GM19463 (cell line): Measurements from ENCODE around the gene RAB29.

Source experiments
- ATAC-seq: cut with Tn5 transposase; IDR thresholded peaks from one replicate; pipeline ENCODE4 v1.9.1; 2021; ENCODE audit warnings: mild to moderate bottlenecking, moderate library complexity; ENCODE audit not compliant: unreplicated experiment

RAB29 gene

GRCh38 chr1:205766038-205766437, 9.2 kb downstream of the RAB29 start:
- no peak for ATAC-seq

GRCh38 chr1:205764578-205764977, 10.7 kb downstream of the RAB29 start:
- ATAC-seq, result no peak

GRCh38 chr1:205763980-205764379, 11.3 kb downstream of the RAB29 start:
- ATAC-seq, result no peak

GRCh38 chr1:205760606-205761005, 14.7 kb downstream of the RAB29 start:
- ATAC-seq, result no peak

GRCh38 chr1:205756552-205756951, 18.7 kb downstream of the RAB29 start:
- no peak for ATAC-seq

- ATAC-seq, result no peak
Observed at GRCh38 chr1:205754857-205755256, 20.4 kb downstream of the RAB29 start.

- no peak for ATAC-seq
Observed at GRCh38 chr1:205751036-205751651, 24.1 kb downstream of the RAB29 start.

GRCh38 chr1:205750138-205751035, 24.9 kb downstream of the RAB29 start, which contains the start of gene NUCKS1:
Gene NUCKS1, minus strand, starts transcription at chr1:205750182. Its CDS starts 209 bp downstream, at chr1:205749973.
- ATAC-seq, result peak; percentile 75

GRCh38 chr1:205749234-205750137, 25.8 kb downstream of the RAB29 start:
- ATAC-seq, result peak; percentile 75

- ATAC-seq, result peak; percentile 7
Observed at GRCh38 chr1:205748403-205749233, 26.7 kb downstream of the RAB29 start.

GRCh38 chr1:205746757-205747412, 28.4 kb downstream of the RAB29 start:
- ATAC-seq, result no peak

- no peak for ATAC-seq
Observed at GRCh38 chr1:205744403-205744802, 30.9 kb downstream of the RAB29 start.

- no peak for ATAC-seq
Observed at GRCh38 chr1:205743977-205744376, 31.3 kb downstream of the RAB29 start.

GRCh38 chr1:205741681-205742080, 33.6 kb downstream of the RAB29 start:
- no peak for ATAC-seq

GRCh38 chr1:205739348-205740160, 35.7 kb downstream of the RAB29 start:
- ATAC-seq, result no peak

GRCh38 chr1:205735218-205735617, 40.1 kb downstream of the RAB29 start:
- ATAC-seq, result no peak

- no peak for ATAC-seq
Observed at GRCh38 chr1:205733438-205734175, 41.7 kb downstream of the RAB29 start.

GRCh38 chr1:205729945-205730610, 45.2 kb downstream of the RAB29 start:
- ATAC-seq, result no peak
